ENCODE measurements around the gene CRYZL1.
A peak's percentile ranks its signal among the peaks of the same experiment; 100 is the strongest.
"Not testable (repeated sequence)": the region's sequence is repeated elsewhere in the genome, so short reads cannot be mapped to it uniquely, and the experiment has no call there.

Gene CRYZL1

GRCh38 chr21:33641352-33642026 lies at the start of gene CRYZL1:
Gene CRYZL1, minus strand, starts transcription at chr21:33641741. Its CDS starts 10,190 bp downstream, at chr21:33631551.
- H3K9me3 Mint-ChIP-seq = no peaks in the 10 kb centered on the region

GRCh38 chr21:33690874-33691273 lies 49.3 kb upstream of the CRYZL1 start:
- Mint-ChIP-seq H3K4me1 (peaks cover 3% of the 10 kb centered on the region), H3K9me3 (no peaks in the 10 kb centered on the region), H3K36me3 (no peaks in the 10 kb centered on the region), H3K27ac (no peak overlapping the region), H3K4me3 (no peak overlapping the region), H3K27me3 (peaks cover 3% of the 10 kb centered on the region)
- DNase-seq (ENCODE audit: low spot score in 2 of 2) = no peak
- ATAC-seq (ENCODE audit: low read depth) = no peak

More at GRCh38 chr21:33641352-33642026, at the start of gene CRYZL1:
- H3K4me1 Mint-ChIP-seq = peaks cover 11% of the 10 kb centered on the region
- peaks cover 6% of the 10 kb centered on the region for H3K27me3 Mint-ChIP-seq
- peak within 1 kb of the TSS; percentile 95 for H3K4me3 Mint-ChIP-seq
- ATAC-seq (ENCODE audit: low read depth) = peak; percentile 77
- peaks cover 5% of the 10 kb centered on the region for H3K36me3 Mint-ChIP-seq
- peak within 1 kb of the TSS; percentile 85 for H3K27ac Mint-ChIP-seq
- peak; percentile 99 to 100 for DNase-seq (ENCODE audit: low spot score in 2 of 2)

GRCh38 chr21:33688353-33688752 lies 46.8 kb upstream of the CRYZL1 start:
- no peaks in the 10 kb centered on the region for H3K9me3 Mint-ChIP-seq
- ATAC-seq (ENCODE audit: low read depth) (no peak), DNase-seq (ENCODE audit: low spot score in 2 of 2) (no peak)
- no peak overlapping the region for H3K4me3 Mint-ChIP-seq
- peaks cover 3% of the 10 kb centered on the region for H3K4me1 Mint-ChIP-seq
- H3K27ac Mint-ChIP-seq = no peak overlapping the region
- peaks cover 4% of the 10 kb centered on the region for H3K27me3 Mint-ChIP-seq
- no peaks in the 10 kb centered on the region for H3K36me3 Mint-ChIP-seq

GRCh38 chr21:33687634-33688033 lies 46.1 kb upstream of the CRYZL1 start:
- H3K4me1 Mint-ChIP-seq = peaks cover 3% of the 10 kb centered on the region
- no peak overlapping the region for H3K4me3 Mint-ChIP-seq
- DNase-seq (ENCODE audit: low spot score in 2 of 2) (no peak), ATAC-seq (ENCODE audit: low read depth) (no peak)
- H3K27ac Mint-ChIP-seq = no peak overlapping the region
- H3K27me3 Mint-ChIP-seq = peaks cover 4% of the 10 kb centered on the region
- H3K36me3 Mint-ChIP-seq = no peaks in the 10 kb centered on the region
- H3K9me3 Mint-ChIP-seq = no peaks in the 10 kb centered on the region

GRCh38 chr21:33686386-33686785 lies 44.8 kb upstream of the CRYZL1 start:
- Mint-ChIP-seq H3K27ac (no peak overlapping the region), H3K36me3 (no peaks in the 10 kb centered on the region), H3K9me3 (no peaks in the 10 kb centered on the region), H3K4me3 (no peak overlapping the region), H3K27me3 (peaks cover 6% of the 10 kb centered on the region), H3K4me1 (peaks cover 3% of the 10 kb centered on the region)
- no peak for ATAC-seq (ENCODE audit: low read depth)
- DNase-seq (ENCODE audit: low spot score in 2 of 2) = no peak

- no peak overlapping the region for H3K27ac Mint-ChIP-seq
- no peaks in the 10 kb centered on the region for H3K4me1 Mint-ChIP-seq
- peaks cover 4% of the 10 kb centered on the region for H3K27me3 Mint-ChIP-seq
- H3K36me3 Mint-ChIP-seq = no peaks in the 10 kb centered on the region
- H3K9me3 Mint-ChIP-seq = no peaks in the 10 kb centered on the region
- DNase-seq (ENCODE audit: low spot score in 2 of 2) = no peak
- no peak overlapping the region for H3K4me3 Mint-ChIP-seq
- no peak for ATAC-seq (ENCODE audit: low read depth)
Observed at GRCh38 chr21:33685613-33686197, 44.2 kb upstream of the CRYZL1 start.

GRCh38 chr21:33684923-33685560 lies 43.5 kb upstream of the CRYZL1 start:
- Mint-ChIP-seq H3K4me1 (no peaks in the 10 kb centered on the region), H3K27ac (no peak overlapping the region), H3K4me3 (no peak overlapping the region), H3K27me3 (peaks cover 4% of the 10 kb centered on the region), H3K9me3 (no peaks in the 10 kb centered on the region), H3K36me3 (no peaks in the 10 kb centered on the region)
- ATAC-seq (ENCODE audit: low read depth) (no peak), DNase-seq (ENCODE audit: low spot score in 2 of 2) (no peak)

- no peak for DNase-seq (ENCODE audit: low spot score in 2 of 2)
- Mint-ChIP-seq H3K27me3 (peaks cover 4% of the 10 kb centered on the region), H3K9me3 (no peaks in the 10 kb centered on the region), H3K27ac (no peak overlapping the region), H3K4me1 (no peaks in the 10 kb centered on the region), H3K4me3 (no peak overlapping the region), H3K36me3 (no peaks in the 10 kb centered on the region)
- ATAC-seq (ENCODE audit: low read depth) = no peak
Observed at GRCh38 chr21:33684068-33684467, 42.5 kb upstream of the CRYZL1 start.

GRCh38 chr21:33682992-33683627 lies 41.6 kb upstream of the CRYZL1 start:
- H3K9me3 Mint-ChIP-seq = no peaks in the 10 kb centered on the region
- peaks cover 3% of the 10 kb centered on the region for H3K27me3 Mint-ChIP-seq
- DNase-seq (ENCODE audit: low spot score in 2 of 2) = no peak
- no peak for ATAC-seq (ENCODE audit: low read depth)
- H3K36me3 Mint-ChIP-seq = no peaks in the 10 kb centered on the region
- H3K4me3 Mint-ChIP-seq = no peak overlapping the region
- no peak overlapping the region for H3K27ac Mint-ChIP-seq
- no peaks in the 10 kb centered on the region for H3K4me1 Mint-ChIP-seq

- Mint-ChIP-seq H3K4me3 (no peak overlapping the region), H3K9me3 (no peaks in the 10 kb centered on the region), H3K27me3 (peaks cover 4% of the 10 kb centered on the region), H3K4me1 (no peaks in the 10 kb centered on the region), H3K36me3 (no peaks in the 10 kb centered on the region), H3K27ac (no peak overlapping the region)
- ATAC-seq (ENCODE audit: low read depth) = no peak
- no peak for DNase-seq (ENCODE audit: low spot score in 2 of 2)
Observed at GRCh38 chr21:33680870-33681269, 39.3 kb upstream of the CRYZL1 start.

- DNase-seq (ENCODE audit: low spot score in 2 of 2) (no peak), ATAC-seq (ENCODE audit: low read depth) (no peak)
- Mint-ChIP-seq H3K4me1 (no peaks in the 10 kb centered on the region), H3K27me3 (peaks cover 3% of the 10 kb centered on the region), H3K36me3 (no peaks in the 10 kb centered on the region), H3K4me3 (no peak overlapping the region), H3K27ac (no peak overlapping the region), H3K9me3 (no peaks in the 10 kb centered on the region)
Observed at GRCh38 chr21:33677450-33677849, 35.9 kb upstream of the CRYZL1 start.

- not testable (repeated sequence) for H3K4me1 Mint-ChIP-seq; DNase-seq (ENCODE audit: low spot score in 2 of 2); H3K9me3 Mint-ChIP-seq; ATAC-seq (ENCODE audit: low read depth); H3K36me3 Mint-ChIP-seq; H3K27ac Mint-ChIP-seq; H3K4me3 Mint-ChIP-seq; H3K27me3 Mint-ChIP-seq
Observed at GRCh38 chr21:33676666-33677065, 35.1 kb upstream of the CRYZL1 start.

- H3K4me1 Mint-ChIP-seq = no peaks in the 10 kb centered on the region
- DNase-seq (ENCODE audit: low spot score in 2 of 2) (no peak), ATAC-seq (ENCODE audit: low read depth) (no peak)
- H3K36me3 Mint-ChIP-seq = no peaks in the 10 kb centered on the region
- H3K4me3 Mint-ChIP-seq = no peak overlapping the region
- H3K9me3 Mint-ChIP-seq = no peaks in the 10 kb centered on the region
- H3K27ac Mint-ChIP-seq = no peak overlapping the region
- peaks cover 7% of the 10 kb centered on the region for H3K27me3 Mint-ChIP-seq
Observed at GRCh38 chr21:33674226-33674625, 32.7 kb upstream of the CRYZL1 start.

GRCh38 chr21:33673473-33673872 lies 31.9 kb upstream of the CRYZL1 start:
- H3K4me3 Mint-ChIP-seq = no peak overlapping the region
- no peaks in the 10 kb centered on the region for H3K4me1 Mint-ChIP-seq
- H3K9me3 Mint-ChIP-seq = no peaks in the 10 kb centered on the region
- H3K27ac Mint-ChIP-seq = no peak overlapping the region
- ATAC-seq (ENCODE audit: low read depth) (no peak), DNase-seq (ENCODE audit: low spot score in 2 of 2) (no peak)
- H3K27me3 Mint-ChIP-seq = peaks cover 7% of the 10 kb centered on the region
- H3K36me3 Mint-ChIP-seq = no peaks in the 10 kb centered on the region
